ENCODE measurements around the gene SYT5.

The SYT5 gene

GRCh38 chr19:55179606-55180484, at the start of gene SYT5:
TSS of gene SYT5 (minus strand) at chr19:55180289. CDS start at chr19:55179041, 1,248 bp downstream.
- peak within 1 kb of the TSS; percentile 13 for H3K4me3 ChIP-seq (ENCODE audit: low read depth, low read length)
- TF ChIP-seq CTCF (IDR thresholded peaks at IDR 0.05; ENCODE audit: insufficient read depth, low read depth, low read length, missing control alignments) = no peak
- peak; percentile 35 for DNase-seq (ENCODE audit: low read depth)

- no peak overlapping the region for H3K4me3 ChIP-seq (ENCODE audit: low read depth, low read length)
- DNase-seq (ENCODE audit: low read depth) = no peak
- no peak for TF ChIP-seq CTCF (IDR thresholded peaks at IDR 0.05; ENCODE audit: insufficient read depth, low read depth, low read length, missing control alignments)
Observed at GRCh38 chr19:55229789-55230182, 49.7 kb upstream of the SYT5 start.

GRCh38 chr19:55229145-55229788, 49.2 kb upstream of the SYT5 start:
- DNase-seq (ENCODE audit: low read depth) = no peak
- TF ChIP-seq CTCF (IDR thresholded peaks at IDR 0.05; ENCODE audit: insufficient read depth, low read depth, low read length, missing control alignments) = no peak

GRCh38 chr19:55228403-55229031, 48.4 kb upstream of the SYT5 start, which contains the start of gene TMEM86B:
TSS of gene TMEM86B (minus strand) at chr19:55228763. CDS start at chr19:55228741, 22 bp downstream.
- H3K4me3 ChIP-seq (ENCODE audit: low read depth, low read length) = no peak within 1 kb of the TSS
- TF ChIP-seq CTCF (IDR thresholded peaks at IDR 0.05; ENCODE audit: insufficient read depth, low read depth, low read length, missing control alignments) = no peak
- no peak for DNase-seq (ENCODE audit: low read depth)

More at GRCh38 chr19:55229145-55229788, 49.2 kb upstream of the SYT5 start:
- no peak overlapping the region for H3K4me3 ChIP-seq (ENCODE audit: low read depth, low read length)

- no peak overlapping the region for H3K4me3 ChIP-seq (ENCODE audit: low read depth, low read length)
- DNase-seq (ENCODE audit: low read depth) = no peak
- TF ChIP-seq CTCF (IDR thresholded peaks at IDR 0.05; ENCODE audit: insufficient read depth, low read depth, low read length, missing control alignments) = no peak
Observed at GRCh38 chr19:55228015-55228391, 47.9 kb upstream of the SYT5 start.

- no peak for TF ChIP-seq CTCF (IDR thresholded peaks at IDR 0.05; ENCODE audit: insufficient read depth, low read depth, low read length, missing control alignments)
- H3K4me3 ChIP-seq (ENCODE audit: low read depth, low read length) = no peak overlapping the region
- no peak for DNase-seq (ENCODE audit: low read depth)
Observed at GRCh38 chr19:55227241-55228014, 47.3 kb upstream of the SYT5 start.

Data from GM12865 (cell line).